ENCODE data around the gene MRPL51. TPM values are rescaled to one million over a fixed set of nuclear protein-coding genes. Genes with fewer than 3 reads are reported as not detected.
"Not testable (repeated sequence)": the region's sequence is repeated elsewhere in the genome, so short reads cannot be mapped to it uniquely, and the experiment has no call there.

Gene MRPL51
- total RNA-seq, result 262 and 283 TPM in 2 replicates

DNA sequence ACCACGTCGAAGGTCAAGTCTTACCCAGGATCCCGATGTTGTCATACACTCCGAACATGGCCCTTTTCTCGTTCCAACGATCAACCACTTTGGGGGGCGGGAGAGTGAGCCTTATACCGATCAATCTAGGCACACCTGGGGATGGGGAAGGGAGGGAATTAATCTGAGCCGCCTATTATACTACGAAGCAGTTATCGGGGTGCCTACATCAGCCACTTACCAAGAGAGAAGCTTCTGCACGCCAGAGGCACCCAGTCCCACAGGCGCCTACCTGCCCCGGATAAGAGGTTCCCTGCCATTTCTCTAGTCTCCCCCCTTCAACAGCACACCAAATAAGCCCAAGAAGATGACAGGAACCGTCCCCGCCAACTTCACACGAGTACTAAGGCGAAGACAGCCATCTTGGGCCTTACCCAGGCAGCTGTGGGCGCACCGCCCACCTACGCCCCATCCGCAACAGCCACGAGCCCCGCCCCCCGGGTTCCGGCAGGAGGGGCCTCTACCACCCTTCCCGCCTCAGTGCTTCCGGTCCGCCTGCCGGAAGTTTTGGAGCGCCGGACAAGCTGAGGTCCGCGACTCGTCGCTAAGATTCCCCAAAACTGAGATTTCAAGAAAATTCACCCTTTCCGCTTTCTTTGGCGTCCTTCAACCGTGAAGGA, at the start of gene MRPL51:
Gene MRPL51, minus strand, starts transcription at position 425 of the 659 bp plus-strand sequence. Its CDS starts 126 bp downstream, at position 299.
- DNase-seq (ENCODE audit: low spot score), result peak; percentile 94
- intact Hi-C loops (cut with micrococcal nuclease), result loop anchor here (1.0 to 5.0 kb wide), 4 partner anchors 23 to 359 kb away; partner anchors contain the start of genes CDCA3, CHD4, TAPBPL and USP5
- H3K27me3 Mint-ChIP-seq (ENCODE audit: low read depth), result no peaks in the 10 kb centered on the region
- no peaks in the 10 kb centered on the region for H3K9me3 Mint-ChIP-seq
- peaks cover 53% of the 10 kb centered on the region for H3K36me3 Mint-ChIP-seq (ENCODE audit: low read depth)
- peak within 1 kb of the TSS; percentile 93 for H3K4me3 Mint-ChIP-seq (ENCODE audit: low read depth)
- peak within 1 kb of the TSS; percentile 97 for H3K27ac Mint-ChIP-seq
- peaks cover 29% of the 10 kb centered on the region for H3K4me1 Mint-ChIP-seq (ENCODE audit: low read depth)

DNA sequence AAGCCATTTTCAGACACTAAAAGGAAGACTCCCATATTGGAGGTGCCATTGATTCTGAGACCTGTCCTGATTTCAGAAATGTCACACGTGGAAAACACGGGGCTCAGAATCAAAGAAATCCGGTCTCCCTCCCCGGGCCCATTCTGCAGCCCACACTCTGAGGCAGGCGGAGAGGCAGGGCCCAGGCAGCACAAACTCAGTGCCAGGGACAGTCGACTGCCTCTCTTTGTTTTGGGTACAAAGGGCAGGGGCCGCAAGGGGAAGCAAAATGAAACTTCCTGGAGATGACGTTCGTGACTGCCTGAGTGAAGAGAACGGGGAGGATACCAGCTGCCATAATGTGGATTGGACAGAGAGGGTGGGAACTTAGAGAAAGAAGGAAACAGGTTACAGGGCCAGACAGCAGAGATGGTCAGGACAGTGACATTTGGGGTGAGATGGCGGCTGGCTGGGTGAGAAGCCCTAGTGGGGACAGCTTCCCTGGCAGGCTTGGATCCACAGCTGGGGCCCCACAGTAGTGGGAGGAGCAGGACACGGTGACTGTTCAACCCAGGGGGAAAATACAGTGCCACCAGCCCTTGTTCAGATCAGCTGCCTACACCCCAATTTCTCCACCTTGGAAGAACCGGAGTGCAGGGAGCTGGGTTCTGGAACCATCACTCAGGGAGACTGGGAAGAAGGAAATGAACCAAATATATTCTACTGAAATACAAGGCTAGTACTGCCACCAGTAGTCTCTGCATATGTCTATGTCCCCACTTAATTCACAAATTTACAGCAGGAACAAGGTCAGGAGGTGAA, 49.3 kb upstream of the MRPL51 start:
- peaks cover 43% of the 10 kb centered on the region for H3K4me1 Mint-ChIP-seq (ENCODE audit: low read depth)
- H3K27me3 Mint-ChIP-seq (ENCODE audit: low read depth), result no peaks in the 10 kb centered on the region
- H3K9me3 Mint-ChIP-seq, result no peaks in the 10 kb centered on the region
- no peak overlapping the region for H3K4me3 Mint-ChIP-seq (ENCODE audit: low read depth)
- intact Hi-C loops (cut with micrococcal nuclease), result no loop called here
- DNase-seq (ENCODE audit: low spot score), result no peak
- H3K36me3 Mint-ChIP-seq (ENCODE audit: low read depth), result peaks cover 65% of the 10 kb centered on the region
- peak overlapping the region; percentile 2 for H3K27ac Mint-ChIP-seq

DNA sequence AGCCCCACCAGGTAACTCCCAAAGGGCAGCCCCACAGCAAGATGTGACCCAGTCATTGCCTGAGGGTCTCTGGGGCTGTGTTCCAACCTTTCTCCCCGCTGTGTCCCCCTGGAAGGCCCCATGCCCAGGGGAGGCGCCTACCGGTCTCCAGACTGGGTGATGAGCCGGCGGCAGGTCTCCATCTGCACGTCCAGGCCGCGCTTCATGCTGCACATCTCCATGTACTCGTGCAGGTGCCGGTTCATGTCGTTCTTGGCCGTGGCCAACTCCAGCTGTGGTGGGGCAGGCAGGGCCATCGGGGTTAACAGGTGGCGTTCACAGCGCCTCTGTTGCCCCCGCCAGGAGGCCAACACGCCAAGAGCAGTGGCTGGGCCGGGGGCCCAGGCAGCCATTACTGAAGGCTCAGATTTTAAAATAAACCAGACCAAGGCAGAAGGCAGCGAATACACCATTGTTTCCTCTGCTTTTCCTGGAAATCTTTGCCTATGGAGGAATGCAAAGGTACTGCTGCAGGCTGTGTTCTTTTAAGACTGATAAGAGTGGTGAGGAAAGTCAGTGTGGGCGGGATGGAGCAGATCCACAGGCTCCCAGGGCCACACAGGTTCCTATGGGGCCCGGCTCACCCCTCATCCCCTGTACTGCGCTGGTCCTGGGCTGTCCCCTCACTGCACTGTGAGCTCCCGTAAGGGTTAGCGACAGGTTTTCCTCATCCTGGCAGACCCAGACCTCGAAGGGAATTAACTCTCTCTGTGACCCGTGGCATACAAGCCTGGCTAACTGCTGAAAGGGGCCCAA, 48.5 kb upstream of the MRPL51 start:
- H3K4me1 Mint-ChIP-seq (ENCODE audit: low read depth), result peaks cover 46% of the 10 kb centered on the region
- no peaks in the 10 kb centered on the region for H3K9me3 Mint-ChIP-seq
- H3K4me3 Mint-ChIP-seq (ENCODE audit: low read depth), result no peak overlapping the region
- peaks cover 65% of the 10 kb centered on the region for H3K36me3 Mint-ChIP-seq (ENCODE audit: low read depth)
- H3K27ac Mint-ChIP-seq, result peak overlapping the region; percentile 2
- intact Hi-C loops (cut with micrococcal nuclease), result no loop called here
- no peak for DNase-seq (ENCODE audit: low spot score)
- no peaks in the 10 kb centered on the region for H3K27me3 Mint-ChIP-seq (ENCODE audit: low read depth)

- intact Hi-C loops (cut with micrococcal nuclease), result no loop called here
- Mint-ChIP-seq H3K27me3 (ENCODE audit: low read depth) (no peaks in the 10 kb centered on the region), H3K4me1 (ENCODE audit: low read depth) (peaks cover 49% of the 10 kb centered on the region)
Observed at GRCh38 chr12:6540181-6540877, 47.3 kb upstream of the MRPL51 start.

DNA sequence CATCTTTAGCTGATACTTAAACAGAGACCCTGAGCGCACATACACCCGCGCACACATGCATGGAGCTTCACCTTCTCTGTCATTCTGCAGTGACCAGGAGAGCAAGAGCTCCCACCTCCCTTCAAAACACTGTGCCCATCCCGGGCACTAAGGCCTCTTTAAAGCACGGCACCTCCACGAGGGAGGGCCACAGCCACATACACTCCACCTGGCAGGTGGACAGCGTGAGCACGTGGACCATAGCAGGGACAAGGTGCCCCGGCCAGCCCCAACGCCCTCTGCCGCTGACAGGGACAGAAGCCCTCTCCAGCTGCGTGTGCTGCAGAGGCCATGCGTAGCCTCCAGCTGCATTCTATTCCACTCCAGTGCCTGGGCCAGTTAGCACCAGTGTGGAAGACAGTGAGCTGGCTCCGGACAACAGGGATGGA, 46.7 kb upstream of the MRPL51 start:
- H3K36me3 Mint-ChIP-seq (ENCODE audit: low read depth), result peaks cover 73% of the 10 kb centered on the region
- intact Hi-C loops (cut with micrococcal nuclease), result no loop called here
- H3K9me3 Mint-ChIP-seq, result no peaks in the 10 kb centered on the region
- peaks cover 49% of the 10 kb centered on the region for H3K4me1 Mint-ChIP-seq (ENCODE audit: low read depth)
- peak overlapping the region; percentile 73 for H3K27ac Mint-ChIP-seq
- peak overlapping the region; percentile 67 for H3K4me3 Mint-ChIP-seq (ENCODE audit: low read depth)
- no peaks in the 10 kb centered on the region for H3K27me3 Mint-ChIP-seq (ENCODE audit: low read depth)
- DNase-seq (ENCODE audit: low spot score), result no peak

More at GRCh38 chr12:6540181-6540877, 47.3 kb upstream of the MRPL51 start:
- Mint-ChIP-seq H3K4me3 (ENCODE audit: low read depth) (peak overlapping the region; percentile 67), H3K27ac (peak overlapping the region; percentile 73), H3K36me3 (ENCODE audit: low read depth) (peaks cover 67% of the 10 kb centered on the region), H3K9me3 (no peaks in the 10 kb centered on the region)
- peak; percentile 51 for DNase-seq (ENCODE audit: low spot score)

DNA sequence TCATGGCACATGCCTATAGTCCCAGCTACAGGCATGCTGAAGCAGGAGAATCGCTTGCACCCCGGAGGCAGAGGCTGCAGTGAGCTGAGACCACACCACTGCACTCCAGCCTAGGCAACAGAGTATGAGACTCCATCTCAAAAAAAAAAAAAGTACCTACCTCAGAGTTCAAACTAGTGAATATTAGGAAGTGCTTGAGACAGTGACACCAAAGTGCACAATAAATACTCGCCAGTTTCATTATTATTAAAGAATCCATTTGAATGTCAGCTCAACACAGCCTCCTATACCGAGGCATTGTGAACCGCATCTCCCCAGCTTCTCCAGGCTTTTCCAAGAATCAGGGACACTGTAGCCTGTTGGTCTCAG, 46.2 kb upstream of the MRPL51 start:
- no peaks in the 10 kb centered on the region for H3K9me3 Mint-ChIP-seq
- intact Hi-C loops (cut with micrococcal nuclease), result no loop called here
- DNase-seq (ENCODE audit: low spot score), result no peak
- peak overlapping the region; percentile 73 for H3K27ac Mint-ChIP-seq
- H3K27me3 Mint-ChIP-seq (ENCODE audit: low read depth), result no peaks in the 10 kb centered on the region
- H3K4me3 Mint-ChIP-seq (ENCODE audit: low read depth), result no peak overlapping the region
- H3K4me1 Mint-ChIP-seq (ENCODE audit: low read depth), result peaks cover 49% of the 10 kb centered on the region
- peaks cover 74% of the 10 kb centered on the region for H3K36me3 Mint-ChIP-seq (ENCODE audit: low read depth)

DNA sequence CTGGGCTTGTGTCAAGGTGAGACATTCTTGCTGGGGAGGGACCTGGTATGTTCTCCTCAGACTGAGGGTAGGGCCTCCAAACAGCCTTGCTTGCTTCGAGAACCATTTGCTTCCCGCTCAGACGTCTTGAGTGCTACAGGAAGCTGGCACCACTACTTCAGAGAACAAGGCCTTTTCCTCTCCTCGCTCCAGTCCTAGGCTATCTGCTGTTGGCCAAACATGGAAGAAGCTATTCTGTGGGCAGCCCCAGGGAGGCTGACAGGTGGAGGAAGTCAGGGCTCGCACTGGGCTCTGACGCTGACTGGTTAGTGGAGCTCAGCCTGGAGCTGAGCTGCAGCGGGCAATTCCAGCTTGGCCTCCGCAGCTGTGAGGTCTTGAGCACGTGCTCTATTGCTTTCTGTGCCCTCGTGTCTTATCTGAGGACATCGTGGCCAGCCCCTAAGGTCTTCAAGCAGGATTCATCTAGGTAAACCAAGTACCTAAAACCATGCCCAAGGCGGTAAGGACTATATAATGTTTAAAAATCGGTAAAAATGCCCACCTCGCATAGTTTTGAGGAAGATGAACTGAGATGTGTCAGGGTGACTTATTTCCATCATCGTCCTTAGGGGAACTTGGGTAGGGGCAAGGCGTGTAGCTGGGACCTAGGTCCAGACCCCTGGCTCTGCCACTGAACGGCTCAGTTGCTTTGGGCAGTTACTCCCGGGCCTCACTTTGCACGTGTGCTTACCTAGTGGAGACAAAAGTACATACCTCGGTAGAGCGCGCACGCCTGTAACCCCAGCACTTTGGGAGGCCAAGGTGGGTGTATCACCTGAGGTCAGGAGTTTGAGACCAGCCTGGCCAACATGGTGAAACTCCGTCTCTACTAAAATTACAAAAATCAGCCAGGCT, 45.6 kb upstream of the MRPL51 start:
- Mint-ChIP-seq H3K9me3 (no peaks in the 10 kb centered on the region), H3K4me1 (ENCODE audit: low read depth) (peaks cover 49% of the 10 kb centered on the region), H3K27ac (peak overlapping the region; percentile 73), H3K36me3 (ENCODE audit: low read depth) (peaks cover 78% of the 10 kb centered on the region), H3K4me3 (ENCODE audit: low read depth) (peak overlapping the region; percentile 47), H3K27me3 (ENCODE audit: low read depth) (no peaks in the 10 kb centered on the region)
- intact Hi-C loops (cut with micrococcal nuclease), result no loop called here
- DNase-seq (ENCODE audit: low spot score), result no peak

DNA sequence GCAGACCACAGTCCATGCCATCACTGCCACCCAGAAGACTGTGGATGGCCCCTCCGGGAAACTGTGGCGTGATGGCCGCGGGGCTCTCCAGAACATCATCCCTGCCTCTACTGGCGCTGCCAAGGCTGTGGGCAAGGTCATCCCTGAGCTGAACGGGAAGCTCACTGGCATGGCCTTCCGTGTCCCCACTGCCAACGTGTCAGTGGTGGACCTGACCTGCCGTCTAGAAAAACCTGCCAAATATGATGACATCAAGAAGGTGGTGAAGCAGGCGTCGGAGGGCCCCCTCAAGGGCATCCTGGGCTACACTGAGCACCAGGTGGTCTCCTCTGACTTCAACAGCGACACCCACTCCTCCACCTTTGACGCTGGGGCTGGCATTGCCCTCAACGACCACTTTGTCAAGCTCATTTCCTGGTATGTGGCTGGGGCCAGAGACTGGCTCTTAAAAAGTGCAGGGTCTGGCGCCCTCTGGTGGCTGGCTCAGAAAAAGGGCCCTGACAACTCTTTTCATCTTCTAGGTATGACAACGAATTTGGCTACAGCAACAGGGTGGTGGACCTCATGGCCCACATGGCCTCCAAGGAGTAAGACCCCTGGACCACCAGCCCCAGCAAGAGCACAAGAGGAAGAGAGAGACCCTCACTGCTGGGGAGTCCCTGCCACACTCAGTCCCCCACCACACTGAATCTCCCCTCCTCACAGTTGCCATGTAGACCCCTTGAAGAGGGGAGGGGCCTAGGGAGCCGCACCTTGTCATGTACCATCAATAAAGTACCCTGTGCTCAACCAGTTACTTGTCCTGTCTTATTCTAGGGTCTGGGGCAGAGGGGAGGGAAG, 44.7 kb upstream of the MRPL51 start:
- Mint-ChIP-seq H3K4me3 (ENCODE audit: low read depth) (peak overlapping the region; percentile 94), H3K27ac (peak overlapping the region; percentile 73), H3K4me1 (ENCODE audit: low read depth) (peaks cover 49% of the 10 kb centered on the region), H3K36me3 (ENCODE audit: low read depth) (peaks cover 76% of the 10 kb centered on the region)
- peak; percentile 74 for DNase-seq (ENCODE audit: low spot score)
- intact Hi-C loops (cut with micrococcal nuclease); H3K27me3 Mint-ChIP-seq (ENCODE audit: low read depth); H3K9me3 Mint-ChIP-seq: not testable (repeated sequence)

GRCh38 chr12:6536894-6537579, 44.0 kb upstream of the MRPL51 start:
- no peak for DNase-seq (ENCODE audit: low spot score)
- H3K4me3 Mint-ChIP-seq (ENCODE audit: low read depth), result peak overlapping the region; percentile 94
- no peaks in the 10 kb centered on the region for H3K9me3 Mint-ChIP-seq
- H3K4me1 Mint-ChIP-seq (ENCODE audit: low read depth), result peaks cover 49% of the 10 kb centered on the region
- intact Hi-C loops (cut with micrococcal nuclease), result no loop called here
- H3K27ac Mint-ChIP-seq, result peak overlapping the region; percentile 99
- H3K27me3 Mint-ChIP-seq (ENCODE audit: low read depth), result no peaks in the 10 kb centered on the region
- H3K36me3 Mint-ChIP-seq (ENCODE audit: low read depth), result peaks cover 76% of the 10 kb centered on the region

DNA sequence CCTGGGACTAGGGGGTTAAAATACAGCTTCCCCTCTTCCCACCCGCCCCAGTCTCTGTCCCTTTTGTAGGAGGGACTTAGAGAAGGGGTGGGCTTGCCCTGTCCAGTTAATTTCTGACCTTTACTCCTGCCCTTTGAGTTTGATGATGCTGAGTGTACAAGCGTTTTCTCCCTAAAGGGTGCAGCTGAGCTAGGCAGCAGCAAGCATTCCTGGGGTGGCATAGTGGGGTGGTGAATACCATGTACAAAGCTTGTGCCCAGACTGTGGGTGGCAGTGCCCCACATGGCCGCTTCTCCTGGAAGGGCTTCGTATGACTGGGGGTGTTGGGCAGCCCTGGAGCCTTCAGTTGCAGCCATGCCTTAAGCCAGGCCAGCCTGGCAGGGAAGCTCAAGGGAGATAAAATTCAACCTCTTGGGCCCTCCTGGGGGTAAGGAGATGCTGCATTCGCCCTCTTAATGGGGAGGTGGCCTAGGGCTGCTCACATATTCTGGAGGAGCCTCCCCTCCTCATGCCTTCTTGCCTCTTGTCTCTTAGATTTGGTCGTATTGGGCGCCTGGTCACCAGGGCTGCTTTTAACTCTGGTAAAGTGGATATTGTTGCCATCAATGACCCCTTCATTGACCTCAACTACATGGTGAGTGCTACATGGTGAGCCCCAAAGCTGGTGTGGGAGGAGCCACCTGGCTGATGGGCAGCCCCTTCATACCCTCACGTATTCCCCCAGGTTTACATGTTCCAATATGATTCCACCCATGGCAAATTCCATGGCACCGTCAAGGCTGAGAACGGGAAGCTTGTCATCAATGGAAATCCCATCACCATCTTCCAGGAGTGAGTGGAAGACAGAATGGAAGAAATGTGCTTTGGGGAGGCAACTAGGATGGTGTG, 43.1 kb upstream of the MRPL51 start:
- peaks cover 82% of the 10 kb centered on the region for H3K36me3 Mint-ChIP-seq (ENCODE audit: low read depth)
- intact Hi-C loops (cut with micrococcal nuclease), result loop anchor here (2.0 kb wide), 1 partner anchor 21 kb away; the partner anchor contains the start of gene IFFO1
- H3K27me3 Mint-ChIP-seq (ENCODE audit: low read depth), result no peaks in the 10 kb centered on the region
- peaks cover 44% of the 10 kb centered on the region for H3K4me1 Mint-ChIP-seq (ENCODE audit: low read depth)
- no peak for DNase-seq (ENCODE audit: low spot score)
- peak overlapping the region; percentile 94 for H3K4me3 Mint-ChIP-seq (ENCODE audit: low read depth)
- H3K9me3 Mint-ChIP-seq, result no peaks in the 10 kb centered on the region
- peak overlapping the region; percentile 99 for H3K27ac Mint-ChIP-seq
